ENCODE results near the gene CREB3L4. TPM values are rescaled to one million over a fixed set of nuclear protein-coding genes. Genes with fewer than 3 reads are reported as not detected.

The CREB3L4 gene
- total RNA-seq, 2 donors from 2014 or later: 0.66 to 14.0 TPM

DNA sequence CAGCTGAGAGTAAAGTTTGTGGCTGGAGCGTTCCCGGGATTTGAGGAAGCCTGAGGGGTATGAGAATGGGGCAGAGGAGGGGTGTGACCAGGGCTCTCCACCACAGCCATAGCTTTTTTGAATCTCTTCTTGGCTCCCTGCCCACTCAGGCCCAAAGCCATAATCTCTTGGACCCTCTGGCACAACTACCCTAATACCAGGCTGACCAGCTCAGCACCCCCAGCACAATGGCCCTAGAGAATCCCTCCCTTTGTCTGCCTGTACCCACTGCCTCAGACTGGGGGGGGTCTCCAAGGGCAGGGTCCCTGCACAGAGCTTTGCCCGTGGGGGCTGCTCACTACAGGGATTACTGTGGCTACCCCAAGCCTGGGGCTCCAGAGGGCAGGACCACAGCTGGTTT, 28.7 kb upstream of the CREB3L4 start:
- no peak for DNase-seq
- H3K27ac ChIP-seq: no peak overlapping the region

DNA sequence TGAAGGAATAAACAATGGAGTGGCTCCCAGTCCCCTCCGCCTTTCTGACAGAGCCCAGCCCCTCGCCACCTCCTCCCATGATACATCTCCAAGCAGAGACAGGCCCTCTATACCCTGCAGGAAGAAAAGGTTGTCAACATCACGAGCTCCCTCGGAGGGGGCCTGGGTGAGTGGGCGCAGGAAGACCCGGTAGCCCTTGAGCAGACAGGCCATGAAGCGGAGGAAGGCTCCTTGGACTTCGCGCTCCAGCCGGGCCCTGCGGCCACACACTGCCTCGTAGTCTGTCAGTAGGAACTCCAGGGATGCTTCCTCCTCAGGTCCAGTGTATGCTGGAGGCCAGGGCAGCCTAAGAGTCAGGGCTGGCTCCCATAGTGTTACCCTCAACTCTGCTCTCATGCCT, 28.2 kb upstream of the CREB3L4 start:
- TF ChIP-seq POLR2A (IDR thresholded peaks at IDR 0.05): no peak
- TF ChIP-seq, protein P1, sequence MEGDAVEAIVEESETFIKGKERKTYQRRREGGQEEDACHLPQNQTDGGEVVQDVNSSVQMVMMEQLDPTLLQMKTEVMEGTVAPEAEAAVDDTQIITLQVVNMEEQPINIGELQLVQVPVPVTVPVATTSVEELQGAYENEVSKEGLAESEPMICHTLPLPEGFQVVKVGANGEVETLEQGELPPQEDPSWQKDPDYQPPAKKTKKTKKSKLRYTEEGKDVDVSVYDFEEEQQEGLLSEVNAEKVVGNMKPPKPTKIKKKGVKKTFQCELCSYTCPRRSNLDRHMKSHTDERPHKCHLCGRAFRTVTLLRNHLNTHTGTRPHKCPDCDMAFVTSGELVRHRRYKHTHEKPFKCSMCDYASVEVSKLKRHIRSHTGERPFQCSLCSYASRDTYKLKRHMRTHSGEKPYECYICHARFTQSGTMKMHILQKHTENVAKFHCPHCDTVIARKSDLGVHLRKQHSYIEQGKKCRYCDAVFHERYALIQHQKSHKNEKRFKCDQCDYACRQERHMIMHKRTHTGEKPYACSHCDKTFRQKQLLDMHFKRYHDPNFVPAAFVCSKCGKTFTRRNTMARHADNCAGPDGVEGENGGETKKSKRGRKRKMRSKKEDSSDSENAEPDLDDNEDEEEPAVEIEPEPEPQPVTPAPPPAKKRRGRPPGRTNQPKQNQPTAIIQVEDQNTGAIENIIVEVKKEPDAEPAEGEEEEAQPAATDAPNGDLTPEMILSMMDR (IDR thresholded peaks at IDR 0.05): no peak
- H3K4me3 ChIP-seq: no peak overlapping the region
- no peaks in the 10 kb centered on the region for H3K27me3 ChIP-seq
- peaks cover 8 to 15% of the 10 kb centered on the region in 2 donors for H3K36me3 ChIP-seq (replicated peaks in 1 of 2; ENCODE audit: insufficient read depth in 1 of 2, low read depth in 2 of 2)
- no peak for DNase-seq
- no peaks in the 10 kb centered on the region for H3K9me3 ChIP-seq
- H3K4me1 ChIP-seq: peaks cover 8% of the 10 kb centered on the region
- H3K27ac ChIP-seq: no peak overlapping the region
- ATAC-seq: no peak
- intact Hi-C loops (cut with DNase I): no loop called here
- WGBS, 2 donors: 92 to 96% methylated on average over 7 to 12 of the region's 12 CpGs

More for the DNA sequence above, 28.7 kb upstream of the CREB3L4 start:
- H3K4me3 ChIP-seq: no peak overlapping the region
- H3K4me1 ChIP-seq: peaks cover 3% of the 10 kb centered on the region
- no peak for TF ChIP-seq POLR2A (IDR thresholded peaks at IDR 0.05)
- TF ChIP-seq, protein P1 (IDR thresholded peaks at IDR 0.05): no peak
- intact Hi-C loops (cut with DNase I): no loop called here
- peaks cover 8 to 17% of the 10 kb centered on the region in 2 donors for H3K36me3 ChIP-seq (replicated peaks in 1 of 2; ENCODE audit: insufficient read depth in 1 of 2, low read depth in 2 of 2)
- no peaks in the 10 kb centered on the region for H3K9me3 ChIP-seq
- no peak for ATAC-seq
- no peaks in the 10 kb centered on the region for H3K27me3 ChIP-seq
- 72 to 88% methylated on average over 2 to 3 of the region's 3 CpGs for WGBS, 2 donors

DNA sequence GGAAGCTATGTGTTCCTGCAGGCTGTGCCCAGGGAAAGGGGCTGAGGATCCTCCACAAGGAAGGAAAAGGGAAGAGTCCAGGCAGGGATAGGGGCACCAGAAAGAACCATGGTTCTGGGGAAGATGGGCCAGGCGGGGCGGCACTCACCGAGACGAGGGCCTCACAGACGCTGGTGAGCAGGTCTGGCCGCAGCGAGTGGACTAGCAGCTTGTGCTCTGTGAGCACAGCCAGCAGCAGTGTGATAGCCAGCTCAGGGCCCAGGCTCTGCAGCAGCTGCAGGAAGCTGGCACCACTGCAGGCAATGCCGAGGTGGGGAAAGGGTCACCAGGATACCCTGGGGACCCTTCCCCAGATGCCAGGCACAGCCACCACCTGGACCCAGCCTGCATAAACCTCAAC, 26.9 kb upstream of the CREB3L4 start:
- WGBS, 2 donors: 85 to 91% methylated on average over 6 to 7 of the region's 8 CpGs
- Histone ChIP-seq H3K36me3 (replicated peaks in 1 of 2; ENCODE audit: insufficient read depth in 1 of 2, low read depth in 2 of 2) (peaks cover 8 to 15% of the 10 kb centered on the region in 2 donors), H3K27ac (no peak overlapping the region), H3K9me3 (no peaks in the 10 kb centered on the region), H3K4me1 (peaks cover 20% of the 10 kb centered on the region), H3K4me3 (no peak overlapping the region), H3K27me3 (no peaks in the 10 kb centered on the region)
- intact Hi-C loops (cut with DNase I): loop anchor here (10.0 kb wide), 1 partner anchor 136 kb away; no protein-coding TSS in a partner anchor
- ATAC-seq (no peak), DNase-seq (no peak)
- TF ChIP-seq POLR2A (IDR thresholded peaks at IDR 0.05): no peak
- TF ChIP-seq, protein P1 (IDR thresholded peaks at IDR 0.05): no peak

DNA sequence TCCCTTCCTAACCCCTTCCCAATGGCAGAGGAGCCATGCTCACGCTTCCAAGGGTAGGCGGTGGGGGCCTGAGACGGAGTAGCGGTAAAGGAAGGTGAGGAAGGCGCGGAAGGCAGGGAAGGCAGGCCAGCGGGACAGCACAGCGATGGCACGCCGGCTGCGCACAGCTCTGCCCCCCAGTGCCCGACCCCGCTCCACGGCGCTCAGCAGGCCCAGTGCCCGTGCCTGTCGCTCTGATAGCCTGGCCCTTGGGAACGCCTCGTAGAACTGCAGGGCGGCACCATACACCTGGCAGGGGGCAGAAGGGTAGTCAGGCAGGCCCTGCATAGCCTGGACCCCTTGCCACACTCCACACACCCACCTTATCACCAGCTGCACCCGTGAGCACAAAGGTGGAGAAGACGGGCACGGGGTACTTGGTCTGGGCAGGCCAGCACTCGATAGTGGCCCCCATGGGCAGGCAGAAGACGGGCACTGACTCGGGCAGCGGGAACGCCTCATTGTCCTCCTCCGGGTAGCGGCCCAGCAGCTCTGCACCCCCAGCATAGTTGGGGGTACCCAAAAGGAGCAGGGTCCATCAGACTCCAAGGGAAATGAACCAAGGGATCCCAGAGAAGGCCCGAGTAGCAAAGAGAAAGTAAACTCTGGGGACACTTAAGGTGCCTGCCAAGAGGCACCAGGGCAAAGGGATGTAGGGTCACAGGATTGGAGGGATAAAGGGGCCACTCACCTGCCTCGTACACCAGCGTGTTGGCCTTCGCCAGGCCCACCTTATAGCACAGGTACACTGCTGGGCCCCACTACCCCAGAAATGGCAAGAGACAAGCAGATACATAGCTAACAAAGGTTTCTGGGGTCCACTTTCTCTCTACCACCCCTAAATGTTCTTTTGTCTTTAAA, 25.6 kb upstream of the CREB3L4 start:
- H3K4me1 ChIP-seq: peaks cover 26% of the 10 kb centered on the region
- no peaks in the 10 kb centered on the region for H3K27me3 ChIP-seq
- H3K4me3 ChIP-seq: no peak overlapping the region
- WGBS, 2 donors: 93 to 95% methylated on average over 23 to 34 of the region's 34 CpGs
- H3K9me3 ChIP-seq: no peaks in the 10 kb centered on the region
- no peak overlapping the region for H3K27ac ChIP-seq
- peaks cover 3 to 9% of the 10 kb centered on the region in 2 donors for H3K36me3 ChIP-seq (replicated peaks in 1 of 2; ENCODE audit: insufficient read depth in 1 of 2, low read depth in 2 of 2)
- intact Hi-C loops (cut with DNase I): loop anchor here (10.0 kb wide), 1 partner anchor 137 kb away; no protein-coding TSS in a partner anchor
- no peak for ATAC-seq
- no peak for DNase-seq
- no peak for TF ChIP-seq POLR2A (IDR thresholded peaks at IDR 0.05)
- TF ChIP-seq, protein P1 (IDR thresholded peaks at IDR 0.05): no peak
